Stomach smooth muscle (tissue), 2 donors: Measurements from ENCODE around the gene SFRP5.
A peak's percentile ranks its signal among the peaks of the same experiment; 100 is the strongest.

Source experiments
- H3K27ac ChIP-seq: one replicate; pipeline ENCODE4 v1.7.0; 2013; ENCODE audit warnings: mild to moderate bottlenecking, low read length, inconsistent platforms
- H3K27me3 ChIP-seq, 2 donors: one replicate each; pipeline ENCODE4 v1.7.0; 2013; ENCODE audit warnings: low read length in 2 of 2; ENCODE audit not compliant: insufficient read depth in 2 of 2, control insufficient read depth in 1 of 2
- H3K36me3 ChIP-seq, 2 donors: one replicate each; pipeline ENCODE4 v1.7.0; 2013; ENCODE audit warnings: low read length in 2 of 2; ENCODE audit not compliant: control insufficient read depth in 2 of 2, insufficient read depth in 2 of 2
- H3K4me1 ChIP-seq: one replicate; pipeline ENCODE4 v1.7.0; 2013; ENCODE audit warnings: low read length; ENCODE audit not compliant: control insufficient read depth, insufficient read depth
- H3K4me3 ChIP-seq, 2 donors: one replicate each; pipeline ENCODE4 v1.7.0; 2013; ENCODE audit warnings: low read length in 2 of 2
- H3K9ac ChIP-seq, 2 donors: one replicate each; pipeline ENCODE4 v1.7.0; 2013; ENCODE audit warnings: low read length in 2 of 2, mild to moderate bottlenecking in 1 of 2
- H3K9me3 ChIP-seq, 2 donors: one replicate each; pipeline ENCODE4 v1.7.0; 2013; ENCODE audit warnings: low read length in 2 of 2; ENCODE audit not compliant: control insufficient read depth in 2 of 2
- donor health status: healthy.
- donor health status: Pancreatic carcinoma.

SFRP5 gene

GRCh38 chr10:97736902-97737769 lies 34.7 kb downstream of the SFRP5 start, which contains the start of gene ZFYVE27:
ZFYVE27 (plus strand) TSS chr10:97737128; CDS start chr10:97738478, 1,350 bp downstream.
- peaks cover 19% of the 10 kb centered on the region for H3K4me1 ChIP-seq
- no peaks in the 10 kb centered on the region for H3K27me3 ChIP-seq
- H3K9ac ChIP-seq, result peak within 1 kb of the TSS; percentile 93 to 94
- H3K36me3 ChIP-seq, result peaks cover 4 to 13% of the 10 kb centered on the region in 2 donors
- H3K9me3 ChIP-seq, result no peaks in the 10 kb centered on the region
- H3K4me3 ChIP-seq, result peak within 1 kb of the TSS; percentile 61 to 96
- H3K27ac ChIP-seq, result peak within 1 kb of the TSS; percentile 84

DNA sequence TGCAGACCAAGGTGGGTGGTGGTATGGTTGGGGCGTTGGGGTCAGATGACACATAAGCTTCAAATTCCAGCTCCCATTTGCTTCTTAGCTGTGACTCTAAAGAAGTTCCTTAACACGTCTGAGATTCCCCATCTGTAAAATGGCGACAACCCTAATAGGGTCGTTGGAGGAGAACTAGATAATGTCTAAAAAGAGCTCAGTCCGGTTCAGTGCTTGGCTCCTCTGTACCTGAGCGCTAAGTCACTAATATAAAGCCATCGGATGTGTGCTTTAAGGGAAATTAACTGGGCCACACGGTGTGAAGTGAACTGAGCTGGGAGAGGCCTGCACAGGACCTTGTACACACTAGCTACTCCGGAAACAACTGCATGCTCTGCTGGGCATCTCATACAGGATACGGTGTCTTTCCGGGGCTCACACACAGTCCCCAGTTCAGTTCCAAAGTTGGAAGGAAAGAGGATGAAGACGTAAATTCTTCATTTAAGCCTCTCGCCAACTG lies 35.3 kb downstream of the SFRP5 start:
- peak overlapping the region; percentile 84 for H3K27ac ChIP-seq
- H3K36me3 ChIP-seq, result peaks cover 4 to 13% of the 10 kb centered on the region in 2 donors
- peaks cover 22% of the 10 kb centered on the region for H3K4me1 ChIP-seq
- no peaks in the 10 kb centered on the region for H3K9me3 ChIP-seq
- peak overlapping the region in 1 of 2 donors; percentile 94 for H3K9ac ChIP-seq
- H3K27me3 ChIP-seq, result no peaks in the 10 kb centered on the region
- peak overlapping the region; percentile 61 to 96 for H3K4me3 ChIP-seq

DNA sequence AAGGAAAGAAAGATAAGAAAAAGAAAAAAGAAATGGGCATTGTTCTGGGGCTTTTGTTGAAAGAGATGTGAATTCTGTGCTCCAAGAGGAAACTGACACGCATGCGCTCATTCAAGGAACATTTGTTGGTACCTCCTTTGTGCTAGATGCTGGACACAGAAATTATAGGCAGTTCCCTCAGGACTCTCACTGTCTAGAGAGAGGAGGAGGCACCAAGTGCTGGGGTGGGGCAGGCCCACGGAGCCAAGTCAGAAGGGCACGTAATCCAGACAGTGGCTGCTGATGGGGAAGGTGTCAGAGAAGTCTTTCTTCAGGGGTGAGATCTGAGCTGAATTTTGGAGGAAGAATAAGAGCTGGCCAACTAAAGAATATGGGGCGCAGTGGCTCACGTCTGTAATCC lies 37.8 kb downstream of the SFRP5 start:
- Histone ChIP-seq H3K9me3 (no peaks in the 10 kb centered on the region), H3K36me3 (peaks cover 0 to 2% of the 10 kb centered on the region in 2 donors), H3K4me3 (no peak overlapping the region), H3K27ac (no peak overlapping the region), H3K4me1 (peaks cover 25% of the 10 kb centered on the region), H3K27me3 (no peaks in the 10 kb centered on the region), H3K9ac (no peak overlapping the region)

DNA sequence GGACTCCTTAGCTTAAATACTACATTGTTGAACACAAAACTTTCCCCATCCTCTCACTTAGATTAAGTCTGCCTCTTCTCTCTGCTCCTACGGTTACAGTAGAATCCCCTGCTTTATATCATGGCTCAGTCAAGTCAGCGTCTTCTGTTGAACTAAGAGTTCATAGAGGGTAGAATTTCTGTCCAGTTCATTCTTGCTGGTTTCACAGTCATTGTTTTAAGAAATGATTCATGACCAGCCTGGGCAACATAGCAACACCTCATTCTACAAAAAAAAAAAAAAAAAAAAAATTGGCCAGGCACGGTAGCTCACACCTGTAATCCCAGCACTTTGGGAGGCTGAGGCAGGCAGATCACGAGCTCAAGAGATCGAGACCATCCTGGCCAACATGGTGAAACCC lies 38.5 kb downstream of the SFRP5 start:
- no peak overlapping the region for H3K4me3 ChIP-seq
- H3K36me3 ChIP-seq, result no peaks in the 10 kb centered on the region
- no peaks in the 10 kb centered on the region for H3K9me3 ChIP-seq

GRCh38 chr10:97732052-97732359 lies 39.8 kb downstream of the SFRP5 start:
- H3K36me3 ChIP-seq, result no peaks in the 10 kb centered on the region
- no peaks in the 10 kb centered on the region for H3K27me3 ChIP-seq
- H3K9ac ChIP-seq, result no peak overlapping the region
- H3K4me3 ChIP-seq, result no peak overlapping the region
- H3K9me3 ChIP-seq, result no peaks in the 10 kb centered on the region
- H3K27ac ChIP-seq, result no peak overlapping the region
- peaks cover 10% of the 10 kb centered on the region for H3K4me1 ChIP-seq

More for the DNA sequence above, 38.5 kb downstream of the SFRP5 start:
- no peaks in the 10 kb centered on the region for H3K27me3 ChIP-seq
- H3K27ac ChIP-seq, result no peak overlapping the region
- H3K9ac ChIP-seq, result no peak overlapping the region
- H3K4me1 ChIP-seq, result peaks cover 20% of the 10 kb centered on the region

DNA sequence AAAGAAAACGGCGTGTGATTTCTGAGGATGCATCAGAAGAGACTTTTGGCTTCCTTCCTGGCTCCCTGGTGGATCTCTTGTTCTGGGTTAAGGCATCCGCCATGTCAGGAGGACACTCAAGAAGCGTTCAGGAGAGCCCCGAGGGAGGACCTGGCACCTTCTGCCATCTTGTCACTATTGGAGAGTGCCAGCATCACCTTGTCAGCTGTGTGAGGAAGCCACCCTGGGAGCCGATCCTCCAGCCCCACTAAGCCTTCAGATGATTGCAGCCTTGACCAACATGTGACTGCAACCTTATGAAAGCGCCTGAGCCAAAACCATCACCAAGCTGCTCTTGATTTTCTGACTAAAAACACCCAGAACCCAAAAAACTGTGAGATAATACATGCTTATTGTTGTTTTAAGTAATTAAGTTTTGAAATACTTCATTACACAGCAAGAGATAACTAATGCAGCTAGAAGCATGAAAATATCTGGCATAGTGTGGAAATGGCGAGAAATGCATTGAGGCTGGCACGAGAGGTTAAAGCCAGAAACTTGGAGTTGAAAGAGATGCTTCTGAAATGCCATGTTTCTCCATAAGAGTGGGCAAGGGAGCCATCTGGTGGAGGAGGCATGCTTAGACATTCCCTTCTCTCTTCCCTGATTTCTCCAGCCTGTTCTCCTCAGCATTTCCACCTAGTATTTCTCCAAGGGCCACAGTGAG lies 40.3 kb downstream of the SFRP5 start:
- Histone ChIP-seq H3K27ac (no peak overlapping the region), H3K9ac (no peak overlapping the region), H3K27me3 (no peaks in the 10 kb centered on the region), H3K9me3 (no peaks in the 10 kb centered on the region), H3K4me1 (peaks cover 11% of the 10 kb centered on the region), H3K36me3 (no peaks in the 10 kb centered on the region), H3K4me3 (no peak overlapping the region)

DNA sequence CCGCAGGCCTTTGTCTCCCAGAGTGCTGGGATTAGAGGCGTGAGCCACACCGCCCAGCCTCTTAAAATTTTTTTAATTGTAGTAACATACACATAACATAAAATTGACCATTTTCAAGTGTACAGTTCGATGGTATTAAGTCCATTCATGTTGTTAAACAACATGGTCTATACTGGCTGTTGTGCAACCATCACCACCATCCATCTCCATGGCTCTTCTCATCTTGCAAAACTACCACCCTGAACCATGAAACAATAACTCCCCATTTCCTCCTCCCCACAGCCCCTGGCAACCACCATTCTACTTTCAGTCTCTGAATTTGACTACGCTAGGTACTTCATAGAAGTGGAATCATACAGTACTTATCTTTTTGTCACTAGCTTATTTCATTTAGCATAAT lies 42.8 kb downstream of the SFRP5 start:
- H3K36me3 ChIP-seq, result no peaks in the 10 kb centered on the region
- H3K27ac ChIP-seq, result no peak overlapping the region
- no peak overlapping the region for H3K4me3 ChIP-seq
- no peak overlapping the region for H3K9ac ChIP-seq
- H3K4me1 ChIP-seq, result peaks cover 16% of the 10 kb centered on the region
- no peaks in the 10 kb centered on the region for H3K9me3 ChIP-seq
- no peaks in the 10 kb centered on the region for H3K27me3 ChIP-seq

- peak overlapping the region; percentile 53 for H3K27ac ChIP-seq
- peak overlapping the region; percentile 43 to 52 for H3K4me3 ChIP-seq
- no peaks in the 10 kb centered on the region for H3K9me3 ChIP-seq
- H3K4me1 ChIP-seq, result peaks cover 16% of the 10 kb centered on the region
- peak overlapping the region in 1 of 2 donors; percentile 29 for H3K9ac ChIP-seq
- no peaks in the 10 kb centered on the region for H3K27me3 ChIP-seq
- H3K36me3 ChIP-seq, result peaks cover 4 to 7% of the 10 kb centered on the region in 2 donors
Measured at GRCh38 chr10:97726636-97727178, 45.1 kb downstream of the SFRP5 start.

- Histone ChIP-seq H3K27me3 (no peaks in the 10 kb centered on the region), H3K4me1 (peaks cover 12% of the 10 kb centered on the region), H3K36me3 (peaks cover 4 to 9% of the 10 kb centered on the region in 2 donors), H3K4me3 (no peak overlapping the region), H3K9ac (no peak overlapping the region), H3K27ac (no peak overlapping the region), H3K9me3 (no peaks in the 10 kb centered on the region)
Measured at GRCh38 chr10:97724341-97724941, 47.4 kb downstream of the SFRP5 start.

- Histone ChIP-seq H3K36me3 (peaks cover 7 to 9% of the 10 kb centered on the region in 2 donors), H3K27me3 (no peaks in the 10 kb centered on the region), H3K27ac (peak overlapping the region; percentile 24), H3K4me1 (peaks cover 26% of the 10 kb centered on the region), H3K9me3 (no peaks in the 10 kb centered on the region), H3K4me3 (no peak overlapping the region), H3K9ac (no peak overlapping the region)
Measured at GRCh38 chr10:97723001-97723400, 48.8 kb downstream of the SFRP5 start.
